Measurements from ENCODE around the gene TAP2. TPM values are rescaled to one million over a fixed set of nuclear protein-coding genes. Genes with fewer than 3 reads are reported as not detected.

TAP2 gene
- total RNA-seq, 2 donors from 2014 or later = 9.6 to 17.3 TPM

DNA sequence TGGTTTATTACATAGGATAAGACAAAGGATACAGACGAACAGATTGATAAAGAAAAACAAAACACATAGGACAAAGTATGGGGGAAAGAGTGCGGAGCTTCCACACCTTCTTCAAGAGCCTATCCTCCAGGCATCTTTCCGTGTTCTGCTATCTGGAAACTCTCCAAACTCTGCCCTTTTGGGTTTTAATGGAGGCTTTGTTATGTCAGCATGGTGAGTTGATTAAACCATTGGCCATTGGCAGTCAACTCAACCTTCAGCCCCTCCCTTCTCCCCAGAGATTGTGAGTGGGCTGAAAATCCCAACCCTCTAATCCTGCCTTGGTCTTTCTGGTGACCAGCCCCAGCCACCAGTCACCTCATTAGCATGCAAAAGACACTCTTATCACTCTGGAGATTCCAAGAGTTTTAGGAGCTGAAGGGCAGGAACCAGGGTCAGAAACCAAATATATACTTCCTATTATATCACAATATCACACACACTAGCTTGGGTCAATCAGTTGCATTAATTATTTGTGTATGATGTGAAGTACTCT is 45.6 kb downstream of the TAP2 start:
- peaks cover 0 to 3% of the 10 kb centered on the region in 2 donors for H3K4me1 ChIP-seq (ENCODE audit: control insufficient read depth in 1 of 2, low read depth in 2 of 2)
- no peak overlapping the region for H3K27ac ChIP-seq
- no peak overlapping the region for H3K4me3 ChIP-seq
- H3K27me3 ChIP-seq (replicated peaks; ENCODE audit: insufficient read depth) = no peaks in the 10 kb centered on the region
- H3K36me3 ChIP-seq = no peaks in the 10 kb centered on the region
- DNase-seq (ENCODE audit: low spot score) (no peak), ATAC-seq (ENCODE audit: insufficient number of reproducible peaks, low FRiP score, low read depth) (no peak)
- H3K9me3 ChIP-seq = no peaks in the 10 kb centered on the region
- TF ChIP-seq, protein P1, sequence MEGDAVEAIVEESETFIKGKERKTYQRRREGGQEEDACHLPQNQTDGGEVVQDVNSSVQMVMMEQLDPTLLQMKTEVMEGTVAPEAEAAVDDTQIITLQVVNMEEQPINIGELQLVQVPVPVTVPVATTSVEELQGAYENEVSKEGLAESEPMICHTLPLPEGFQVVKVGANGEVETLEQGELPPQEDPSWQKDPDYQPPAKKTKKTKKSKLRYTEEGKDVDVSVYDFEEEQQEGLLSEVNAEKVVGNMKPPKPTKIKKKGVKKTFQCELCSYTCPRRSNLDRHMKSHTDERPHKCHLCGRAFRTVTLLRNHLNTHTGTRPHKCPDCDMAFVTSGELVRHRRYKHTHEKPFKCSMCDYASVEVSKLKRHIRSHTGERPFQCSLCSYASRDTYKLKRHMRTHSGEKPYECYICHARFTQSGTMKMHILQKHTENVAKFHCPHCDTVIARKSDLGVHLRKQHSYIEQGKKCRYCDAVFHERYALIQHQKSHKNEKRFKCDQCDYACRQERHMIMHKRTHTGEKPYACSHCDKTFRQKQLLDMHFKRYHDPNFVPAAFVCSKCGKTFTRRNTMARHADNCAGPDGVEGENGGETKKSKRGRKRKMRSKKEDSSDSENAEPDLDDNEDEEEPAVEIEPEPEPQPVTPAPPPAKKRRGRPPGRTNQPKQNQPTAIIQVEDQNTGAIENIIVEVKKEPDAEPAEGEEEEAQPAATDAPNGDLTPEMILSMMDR (IDR thresholded peaks at IDR 0.05) = no peak

DNA sequence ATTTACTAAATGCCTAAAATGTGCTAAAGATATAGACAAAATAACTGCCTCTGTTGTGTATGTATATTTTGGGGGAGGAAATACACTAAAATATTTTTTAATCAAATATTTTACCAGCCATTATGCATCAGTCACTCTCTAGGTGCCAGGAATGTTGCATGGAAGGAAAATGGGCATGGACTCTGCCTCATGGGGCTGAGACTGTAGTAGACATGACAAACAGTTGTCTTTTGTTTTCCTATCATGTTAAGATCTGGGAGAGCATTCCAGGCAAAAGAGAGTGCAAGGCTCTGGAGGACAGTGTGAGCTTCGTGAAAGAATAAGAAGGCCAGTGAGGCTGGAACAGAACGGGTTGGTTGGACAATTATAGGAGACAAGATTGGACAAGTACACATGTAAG is 48.2 kb downstream of the TAP2 start:
- TF ChIP-seq, protein P1 (IDR thresholded peaks at IDR 0.05) = no peak
- Histone ChIP-seq H3K27ac (no peak overlapping the region), H3K4me1 (ENCODE audit: control insufficient read depth in 1 of 2, low read depth in 2 of 2) (no peaks in the 10 kb centered on the region), H3K27me3 (replicated peaks; ENCODE audit: insufficient read depth) (no peaks in the 10 kb centered on the region), H3K9me3 (no peaks in the 10 kb centered on the region), H3K36me3 (no peaks in the 10 kb centered on the region), H3K4me3 (no peak overlapping the region)
- DNase-seq (ENCODE audit: low spot score) (no peak), ATAC-seq (ENCODE audit: insufficient number of reproducible peaks, low FRiP score, low read depth) (no peak)

Other genes starting within 250 kb of the TAP2 start
- 10 to 100 TPM; 50.0 to 80.3 TPM for gene HLA-DRB1, start 248.9 kb downstream of the TAP2 start, total RNA-seq
- 10 to 100 TPM in 1 of 2 donors, 1 to 10 TPM in 1; 4.5 to 24.4 TPM for gene HLA-DQA1, start 201.3 kb downstream of the TAP2 start, total RNA-seq
- gene HLA-DQB1, start 172.1 kb downstream of the TAP2 start, total RNA-seq = 10 to 100 TPM in 1 of 2 donors, 1 to 10 TPM in 1; 2.0 to 11.1 TPM
- gene HLA-DQA2, start 97.3 kb downstream of the TAP2 start, total RNA-seq = 1 to 10 TPM in 1 of 2 donors, under 1 TPM in 1; 0.85 to 1.4 TPM
- gene HLA-DQB2, start 75.2 kb downstream of the TAP2 start, total RNA-seq = 1 to 10 TPM in 1 of 2 donors, not detected in 1; 2.4 TPM
- gene HLA-DOB, start 21.7 kb downstream of the TAP2 start, total RNA-seq = under 1 TPM in 1 of 2 donors, not detected in 1; 0.54 TPM
- 10 to 100 TPM; 28.4 to 43.3 TPM for gene PSMB8, start 5.3 kb upstream of the TAP2 start, total RNA-seq
- gene TAP1, start 15.0 kb upstream of the TAP2 start, total RNA-seq = 10 to 100 TPM; 41.6 to 46.9 TPM
- 10 to 100 TPM; 24.2 to 25.7 TPM for gene PSMB9, start 15.5 kb upstream of the TAP2 start, total RNA-seq
- gene HLA-DMB, start 102.3 kb upstream of the TAP2 start, total RNA-seq = 10 to 100 TPM; 13.5 to 34.4 TPM
- gene HLA-DMA, start 114.4 kb upstream of the TAP2 start, total RNA-seq = 10 to 100 TPM; 41.7 to 53.2 TPM
- gene BRD2, start 129.9 kb upstream of the TAP2 start, total RNA-seq = 100 to 1,000 TPM; 134 to 169 TPM
- 10 to 100 TPM in 1 of 2 donors, 1 to 10 TPM in 1; 5.8 to 19.4 TPM for gene HLA-DOA, start 170.9 kb upstream of the TAP2 start, total RNA-seq
- gene HLA-DPA1, start 234.9 kb upstream of the TAP2 start, total RNA-seq = 100 to 1,000 TPM; 141 to 148 TPM
- gene HLA-DPB1, start 237.3 kb upstream of the TAP2 start, total RNA-seq = 100 to 1,000 TPM in 1 of 2 donors, 10 to 100 TPM in 1; 78.4 to 112 TPM

All from thoracic aorta (tissue), 2 donors.